ENCODE data around the gene ELFN2.
"Not testable (repeated sequence)": the region's sequence is repeated elsewhere in the genome, so short reads cannot be mapped to it uniquely, and the experiment has no call there.

The ELFN2 gene

GRCh38 chr22:37330200-37331033 lies 96.9 kb downstream of the ELFN2 start:
- Histone ChIP-seq H3K27ac (ENCODE audit: low read depth, low read length) (no peak overlapping the region), H4K8ac (ENCODE audit: low read depth, low read length) (no peak overlapping the region), H2BK5ac (ENCODE audit: low read length) (no peak overlapping the region), H3K79me1 (ENCODE audit: low read length) (no peaks in the 10 kb centered on the region), H3K36me3 (ENCODE audit: control insufficient read depth, insufficient read depth, low read length) (no peaks in the 10 kb centered on the region), H2BK120ac (ENCODE audit: low read depth, low read length) (no peak overlapping the region), H3K27me3 (ENCODE audit: insufficient read depth, low read length, poor library complexity) (peaks cover 13% of the 10 kb centered on the region), H3K4me3 (ENCODE audit: low read length) (no peak overlapping the region), H3K9ac (ENCODE audit: low read length) (no peak overlapping the region), H3K4me1 (ENCODE audit: control insufficient read depth, low read depth, low read length) (no peaks in the 10 kb centered on the region), H4K5ac (ENCODE audit: low read length) (no peak overlapping the region), H2AK5ac (ENCODE audit: low read length) (no peak overlapping the region), H3K18ac (ENCODE audit: low read length) (no peak overlapping the region), H2BK15ac (replicated peaks; ENCODE audit: low read depth) (no peak overlapping the region), H3K79me2 (ENCODE audit: control insufficient read depth, insufficient read depth, low read length) (no peaks in the 10 kb centered on the region), H3K4me2 (ENCODE audit: low read length) (no peak overlapping the region), H3K56ac (ENCODE audit: low read length) (no peak overlapping the region), H3K23ac (ENCODE audit: low read length) (no peak overlapping the region), H3K4ac (ENCODE audit: low read depth, low read length) (no peak overlapping the region)
- DNase-seq = peak; percentile 97
- WGBS (ENCODE audit: extremely low coverage, insufficient coverage, low lambda C conversion rate) = no CpG with 5 or more reads among the region's 9 CpGs

- Histone ChIP-seq H3K4me2 (ENCODE audit: low read length) (no peak overlapping the region), H3K4ac (ENCODE audit: low read depth, low read length) (no peak overlapping the region), H3K4me3 (ENCODE audit: low read length) (no peak overlapping the region), H3K79me2 (ENCODE audit: control insufficient read depth, insufficient read depth, low read length) (no peaks in the 10 kb centered on the region), H4K5ac (ENCODE audit: low read length) (no peak overlapping the region), H3K27ac (ENCODE audit: low read depth, low read length) (no peak overlapping the region), H3K18ac (ENCODE audit: low read length) (no peak overlapping the region), H3K9ac (ENCODE audit: low read length) (no peak overlapping the region), H3K23ac (ENCODE audit: low read length) (no peak overlapping the region), H2BK120ac (ENCODE audit: low read depth, low read length) (no peak overlapping the region), H3K27me3 (ENCODE audit: insufficient read depth, low read length, poor library complexity) (peaks cover 15% of the 10 kb centered on the region), H2BK5ac (ENCODE audit: low read length) (no peak overlapping the region), H4K8ac (ENCODE audit: low read depth, low read length) (no peak overlapping the region), H3K56ac (ENCODE audit: low read length) (no peak overlapping the region), H3K36me3 (ENCODE audit: control insufficient read depth, insufficient read depth, low read length) (no peaks in the 10 kb centered on the region), H3K4me1 (ENCODE audit: control insufficient read depth, low read depth, low read length) (no peaks in the 10 kb centered on the region), H3K79me1 (ENCODE audit: low read length) (no peaks in the 10 kb centered on the region), H2BK15ac (replicated peaks; ENCODE audit: low read depth) (no peak overlapping the region), H2AK5ac (ENCODE audit: low read length) (no peak overlapping the region)
- WGBS (ENCODE audit: extremely low coverage, insufficient coverage, low lambda C conversion rate) = no CpG with 5 or more reads among the region's 14 CpGs
- no peak for DNase-seq
Measured at GRCh38 chr22:37329238-37330140, 97.8 kb downstream of the ELFN2 start.

GRCh38 chr22:37328538-37329237 lies 98.6 kb downstream of the ELFN2 start:
- not testable (repeated sequence) for H3K4me2 ChIP-seq (ENCODE audit: low read length); H3K56ac ChIP-seq (ENCODE audit: low read length); H3K9ac ChIP-seq (ENCODE audit: low read length); H2BK120ac ChIP-seq (ENCODE audit: low read depth, low read length); H3K4ac ChIP-seq (ENCODE audit: low read depth, low read length); H3K23ac ChIP-seq (ENCODE audit: low read length); H2BK15ac ChIP-seq (replicated peaks; ENCODE audit: low read depth); H4K5ac ChIP-seq (ENCODE audit: low read length); H3K4me3 ChIP-seq (ENCODE audit: low read length); H2AK5ac ChIP-seq (ENCODE audit: low read length); H3K79me2 ChIP-seq (ENCODE audit: control insufficient read depth, insufficient read depth, low read length); H3K4me1 ChIP-seq (ENCODE audit: control insufficient read depth, low read depth, low read length); H3K18ac ChIP-seq (ENCODE audit: low read length); H3K36me3 ChIP-seq (ENCODE audit: control insufficient read depth, insufficient read depth, low read length); H2BK5ac ChIP-seq (ENCODE audit: low read length); DNase-seq; H4K8ac ChIP-seq (ENCODE audit: low read depth, low read length); H3K27ac ChIP-seq (ENCODE audit: low read depth, low read length); H3K79me1 ChIP-seq (ENCODE audit: low read length)
- peaks cover 17% of the 10 kb centered on the region for H3K27me3 ChIP-seq (ENCODE audit: insufficient read depth, low read length, poor library complexity)
- WGBS (ENCODE audit: extremely low coverage, insufficient coverage, low lambda C conversion rate) = no CpG with 5 or more reads among the region's 6 CpGs

GRCh38 chr22:37328017-37328416 lies 99.3 kb downstream of the ELFN2 start:
- Histone ChIP-seq H2BK15ac (replicated peaks; ENCODE audit: low read depth) (no peak overlapping the region), H3K56ac (ENCODE audit: low read length) (no peak overlapping the region), H2BK120ac (ENCODE audit: low read depth, low read length) (no peak overlapping the region), H2AK5ac (ENCODE audit: low read length) (no peak overlapping the region), H3K79me2 (ENCODE audit: control insufficient read depth, insufficient read depth, low read length) (no peaks in the 10 kb centered on the region), H3K4me3 (ENCODE audit: low read length) (no peak overlapping the region), H3K79me1 (ENCODE audit: low read length) (no peaks in the 10 kb centered on the region), H3K23ac (ENCODE audit: low read length) (no peak overlapping the region), H3K27ac (ENCODE audit: low read depth, low read length) (no peak overlapping the region), H3K36me3 (ENCODE audit: control insufficient read depth, insufficient read depth, low read length) (no peaks in the 10 kb centered on the region), H3K4ac (ENCODE audit: low read depth, low read length) (no peak overlapping the region), H3K9ac (ENCODE audit: low read length) (no peak overlapping the region), H4K5ac (ENCODE audit: low read length) (no peak overlapping the region), H4K8ac (ENCODE audit: low read depth, low read length) (no peak overlapping the region), H3K4me2 (ENCODE audit: low read length) (no peak overlapping the region), H3K18ac (ENCODE audit: low read length) (no peak overlapping the region), H2BK5ac (ENCODE audit: low read length) (no peak overlapping the region), H3K4me1 (ENCODE audit: control insufficient read depth, low read depth, low read length) (no peaks in the 10 kb centered on the region), H3K27me3 (ENCODE audit: insufficient read depth, low read length, poor library complexity) (peaks cover 17% of the 10 kb centered on the region)
- WGBS (ENCODE audit: extremely low coverage, insufficient coverage, low lambda C conversion rate) = no CpG with 5 or more reads among the region's 8 CpGs
- DNase-seq = no peak

- Histone ChIP-seq H3K79me1 (ENCODE audit: low read length) (no peaks in the 10 kb centered on the region), H2BK120ac (ENCODE audit: low read depth, low read length) (no peak overlapping the region), H3K23ac (ENCODE audit: low read length) (no peak overlapping the region), H4K5ac (ENCODE audit: low read length) (no peak overlapping the region), H4K8ac (ENCODE audit: low read depth, low read length) (no peak overlapping the region), H3K56ac (ENCODE audit: low read length) (no peak overlapping the region), H3K36me3 (ENCODE audit: control insufficient read depth, insufficient read depth, low read length) (no peaks in the 10 kb centered on the region), H3K27me3 (ENCODE audit: insufficient read depth, low read length, poor library complexity) (peaks cover 17% of the 10 kb centered on the region), H3K4me1 (ENCODE audit: control insufficient read depth, low read depth, low read length) (no peaks in the 10 kb centered on the region), H3K9ac (ENCODE audit: low read length) (no peak overlapping the region), H2BK5ac (ENCODE audit: low read length) (no peak overlapping the region), H3K79me2 (ENCODE audit: control insufficient read depth, insufficient read depth, low read length) (no peaks in the 10 kb centered on the region), H3K4ac (ENCODE audit: low read depth, low read length) (no peak overlapping the region), H3K4me3 (ENCODE audit: low read length) (no peak overlapping the region), H2AK5ac (ENCODE audit: low read length) (no peak overlapping the region), H2BK15ac (replicated peaks; ENCODE audit: low read depth) (no peak overlapping the region), H3K27ac (ENCODE audit: low read depth, low read length) (no peak overlapping the region), H3K18ac (ENCODE audit: low read length) (no peak overlapping the region), H3K4me2 (ENCODE audit: low read length) (no peak overlapping the region)
- no CpG with 5 or more reads among the region's 7 CpGs for WGBS (ENCODE audit: extremely low coverage, insufficient coverage, low lambda C conversion rate)
- DNase-seq = no peak
Measured at GRCh38 chr22:37326726-37327125, 100.6 kb downstream of the ELFN2 start.
